ENCODE measurements around the gene OR6B3.

Gene OR6B3

DNA sequence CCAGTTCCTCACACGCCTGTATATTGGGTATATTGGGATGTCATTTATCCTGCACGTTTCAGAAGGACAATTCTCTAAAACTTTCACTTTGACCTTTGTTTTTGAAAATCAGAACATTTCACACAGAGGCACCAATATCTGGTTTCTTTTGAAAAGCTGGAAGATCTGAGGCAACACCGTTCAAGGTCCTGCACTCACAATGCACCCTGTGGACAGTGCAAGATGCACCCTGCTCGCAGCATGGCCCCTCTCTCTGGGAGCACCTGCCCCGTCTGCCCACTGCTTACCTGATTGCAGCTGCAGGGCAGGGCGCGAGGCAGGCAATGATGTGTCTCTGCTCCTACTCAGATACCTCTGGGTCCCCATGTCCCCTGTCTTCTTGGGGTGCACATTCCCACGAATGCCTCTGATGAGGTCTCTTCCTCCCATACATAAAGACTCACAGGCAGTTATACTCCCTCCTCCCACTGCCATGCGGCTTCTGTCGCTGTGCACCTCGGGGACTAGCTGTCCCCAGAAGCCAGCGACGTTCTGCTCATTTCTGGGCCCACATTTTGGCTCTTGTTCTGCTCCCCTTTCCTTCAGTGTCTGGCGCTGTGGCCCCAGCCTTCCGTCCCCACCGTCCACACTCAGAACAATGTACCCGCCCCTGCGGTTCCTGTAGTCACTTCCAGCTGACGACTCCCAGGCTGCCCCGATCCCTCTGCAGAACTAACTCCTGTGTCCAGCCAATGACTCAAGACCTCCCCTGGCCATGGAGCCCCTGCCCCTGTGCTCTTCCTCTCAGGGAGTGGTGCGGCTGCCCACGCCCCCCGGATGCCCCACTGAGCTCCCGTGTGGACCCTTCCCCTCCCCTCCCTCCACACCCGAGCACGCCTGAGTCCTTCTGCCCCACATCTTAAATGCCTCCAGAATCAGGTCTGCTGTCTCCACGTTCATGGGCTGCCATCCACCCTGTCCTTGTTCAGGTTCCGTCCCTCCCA is at the start of gene OR6B3:
Gene OR6B3 (minus strand): TSS at position 349 of the 983 bp plus-strand sequence.
- no peak for DNase-seq (ENCODE audit: low read depth in 2 of 2)

DNA sequence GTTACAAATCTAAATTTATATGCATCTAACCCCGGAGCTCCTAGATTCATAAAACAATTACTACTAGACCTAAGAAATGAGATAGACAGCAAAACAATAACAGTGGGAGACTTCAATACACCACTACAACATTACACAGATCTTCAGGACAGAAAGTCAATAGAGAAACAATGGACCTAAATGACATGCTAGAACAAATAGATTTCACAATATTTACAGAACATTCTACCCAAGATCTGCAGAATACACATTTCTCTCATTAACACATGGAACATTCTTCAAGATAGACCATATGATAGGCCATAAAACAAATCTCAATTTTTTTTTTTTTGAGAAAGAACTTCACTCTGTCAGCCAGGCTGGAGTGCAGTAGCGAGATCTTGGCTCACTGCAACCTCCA is 45.0 kb upstream of the OR6B3 start:
- DNase-seq (ENCODE audit: low read depth in 2 of 2), result no peak

DNA sequence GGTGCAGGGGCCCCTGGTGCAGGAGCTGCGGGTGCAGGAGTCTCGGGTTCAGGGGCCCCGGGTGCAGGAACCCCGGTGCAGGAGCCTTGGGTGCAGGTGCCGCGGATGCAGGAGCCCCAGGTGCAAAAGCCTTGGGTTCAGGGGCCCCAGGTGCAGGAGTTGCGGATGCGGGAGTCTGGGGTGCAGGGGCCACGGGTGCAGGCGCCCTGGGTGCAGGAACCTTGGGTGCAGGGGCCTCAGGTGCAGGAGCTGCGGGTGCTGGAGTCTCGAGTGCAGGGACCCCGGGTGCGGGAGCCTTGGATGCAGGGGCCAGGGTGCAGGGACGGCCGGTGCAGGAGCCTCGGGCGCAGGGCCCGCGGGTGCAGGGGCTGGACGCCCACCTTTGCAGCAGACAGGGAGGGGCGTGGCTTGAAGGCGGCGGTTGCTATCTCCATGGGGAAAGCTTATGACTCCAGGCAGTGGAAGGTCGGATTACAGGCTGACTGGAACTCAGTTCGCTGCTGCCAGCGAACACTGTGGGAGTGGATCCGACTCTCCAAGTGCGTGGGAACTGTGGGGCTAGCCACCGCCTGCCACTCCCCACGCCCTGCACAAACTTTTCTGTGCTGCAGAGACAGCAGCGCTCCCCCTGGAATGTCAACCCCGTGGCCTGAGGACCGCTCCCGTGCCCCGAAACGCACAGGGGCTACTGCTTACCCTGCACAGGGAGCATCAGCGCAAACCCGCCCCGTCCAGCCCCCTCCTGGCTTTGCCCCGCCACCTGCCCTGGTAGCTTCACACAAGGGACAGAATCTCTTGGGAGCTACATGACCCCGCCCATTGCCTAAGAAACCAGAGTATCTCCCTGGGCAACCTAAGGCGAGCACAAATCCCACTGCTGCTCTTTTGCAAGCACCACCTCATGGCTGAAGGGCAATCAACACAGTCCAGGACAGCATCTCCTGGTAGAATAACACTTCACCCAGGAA is 42.5 kb upstream of the OR6B3 start:
- no peak for DNase-seq (ENCODE audit: low read depth in 2 of 2)

DNA sequence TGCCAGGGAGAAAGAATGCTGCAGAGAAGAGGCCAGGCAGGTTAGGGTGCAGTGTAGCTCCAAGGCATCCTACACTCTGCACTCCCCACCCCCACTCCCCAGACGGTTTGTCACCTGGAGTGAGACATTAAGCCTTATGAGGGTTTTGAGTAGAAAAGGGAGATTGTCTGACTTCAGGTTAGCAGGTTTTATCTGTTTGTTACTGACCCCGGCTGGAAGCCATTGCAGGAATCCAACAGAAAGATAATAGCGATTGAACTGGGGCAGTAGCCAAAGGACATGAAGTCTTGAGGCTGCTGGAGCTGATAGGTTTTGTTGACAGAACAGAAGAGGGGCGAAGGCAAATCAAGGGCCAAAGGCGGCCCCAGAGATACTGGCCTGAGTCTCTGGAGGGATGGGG is 36.0 kb upstream of the OR6B3 start:
- no peak for DNase-seq (ENCODE audit: low read depth in 2 of 2)

- DNase-seq (ENCODE audit: low read depth in 2 of 2), result no peak
Observed at GRCh38 chr2:240086563-240086962, 33.2 kb upstream of the OR6B3 start.

DNA sequence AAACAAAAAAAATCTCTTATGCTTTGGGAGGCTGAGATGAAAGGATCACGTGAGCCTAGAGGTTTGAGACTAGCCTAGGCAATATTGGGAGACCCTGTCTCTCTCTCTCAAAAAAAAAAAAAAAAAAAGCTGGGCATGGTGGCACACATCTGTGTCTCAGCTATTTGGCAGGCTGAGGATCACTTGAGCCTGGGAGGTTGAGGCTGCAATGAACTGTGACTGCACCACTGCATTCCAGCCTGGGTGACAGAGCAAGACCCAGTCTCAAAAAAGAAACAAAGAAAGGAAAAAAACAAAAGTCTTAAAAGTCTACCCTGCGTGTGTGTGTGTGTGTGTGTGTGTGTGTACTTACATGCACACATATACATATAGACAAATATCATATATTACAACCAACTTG is 25.3 kb upstream of the OR6B3 start:
- DNase-seq (ENCODE audit: low read depth in 2 of 2), result no peak

DNA sequence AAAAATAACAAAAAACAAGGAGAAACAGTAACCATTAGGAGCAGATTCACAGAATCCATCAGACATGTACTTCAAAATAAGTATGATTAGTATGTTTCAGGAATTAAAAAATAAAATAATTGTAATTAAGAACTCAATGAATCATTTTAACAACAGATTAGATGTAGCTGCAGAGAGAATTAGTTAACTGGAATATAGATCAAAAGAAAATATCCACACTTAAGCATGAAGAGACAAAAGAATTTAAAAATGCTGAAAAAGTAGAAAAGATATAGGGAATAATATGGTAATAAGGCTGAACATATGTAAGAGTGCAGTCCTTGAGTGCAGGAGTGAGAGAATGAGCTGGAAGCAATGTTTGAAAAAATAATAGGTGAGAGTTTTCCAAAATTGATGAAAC is 24.1 kb upstream of the OR6B3 start:
- DNase-seq (ENCODE audit: low read depth in 2 of 2), result no peak

GRCh38 chr2:240074545-240074944 is 21.2 kb upstream of the OR6B3 start:
- DNase-seq (ENCODE audit: low read depth in 2 of 2), result no peak

DNA sequence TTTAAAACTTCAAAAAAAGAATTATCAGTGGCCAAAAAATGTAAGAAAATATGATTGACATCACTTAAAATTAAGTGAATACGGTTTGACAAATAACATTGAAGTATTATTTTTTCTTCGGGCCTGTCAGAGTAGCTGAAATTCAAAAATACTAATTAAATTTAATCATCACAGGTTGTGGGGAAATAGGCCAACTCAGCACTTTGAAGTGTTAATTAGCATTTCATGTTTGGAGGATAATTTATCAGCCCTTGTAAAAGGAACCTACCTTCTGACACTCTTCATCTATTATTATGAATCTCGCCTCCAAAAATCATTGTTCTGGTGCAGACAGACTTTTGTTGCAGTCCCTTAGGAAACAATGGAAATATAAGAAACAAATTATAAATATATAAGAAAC is 17.6 kb upstream of the OR6B3 start:
- DNase-seq (ENCODE audit: low read depth in 2 of 2), result no peak

- no peak for DNase-seq (ENCODE audit: low read depth in 2 of 2)
Observed at GRCh38 chr2:240069829-240070228, 16.5 kb upstream of the OR6B3 start.

DNA sequence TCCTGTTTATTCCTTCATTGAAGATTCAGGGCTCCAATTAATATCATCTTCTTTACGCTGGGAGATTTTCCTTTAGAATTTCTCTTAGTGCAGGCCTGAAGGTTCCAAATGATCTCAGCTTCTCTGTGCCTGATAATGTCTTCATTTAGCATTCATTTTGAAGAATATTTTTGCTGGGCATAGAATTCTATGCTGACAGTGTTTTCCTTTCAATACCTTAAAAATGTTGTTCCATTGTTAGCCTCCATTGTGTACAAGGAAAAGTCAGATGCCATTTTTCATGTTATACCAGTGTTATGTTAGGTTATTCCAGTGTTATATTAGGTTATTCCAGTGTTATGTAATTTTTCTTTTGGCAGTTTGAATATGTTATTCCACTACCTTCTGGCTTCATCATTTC is 14.9 kb upstream of the OR6B3 start:
- no peak for DNase-seq (ENCODE audit: low read depth in 2 of 2)

DNA sequence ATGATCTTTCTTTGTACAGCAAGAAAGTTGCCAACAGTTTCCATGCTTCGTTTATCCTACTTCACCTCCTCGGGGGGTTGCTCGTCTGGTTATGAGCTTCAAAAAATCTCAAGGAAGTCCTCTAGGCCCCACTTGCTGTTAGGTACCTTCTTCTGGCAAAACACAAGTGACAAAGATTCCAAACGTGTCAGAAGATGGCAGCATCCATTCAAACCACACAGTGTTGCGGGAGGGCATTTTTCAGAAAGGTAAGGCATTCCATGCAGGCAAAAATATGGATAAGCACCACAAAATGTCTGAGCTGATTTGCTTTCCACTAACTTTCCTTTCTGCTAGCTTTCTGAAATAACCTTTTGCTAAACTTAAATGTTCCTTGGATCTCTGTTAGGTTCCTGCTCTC is 13.2 kb upstream of the OR6B3 start:
- DNase-seq (ENCODE audit: low read depth in 2 of 2), result no peak

DNA sequence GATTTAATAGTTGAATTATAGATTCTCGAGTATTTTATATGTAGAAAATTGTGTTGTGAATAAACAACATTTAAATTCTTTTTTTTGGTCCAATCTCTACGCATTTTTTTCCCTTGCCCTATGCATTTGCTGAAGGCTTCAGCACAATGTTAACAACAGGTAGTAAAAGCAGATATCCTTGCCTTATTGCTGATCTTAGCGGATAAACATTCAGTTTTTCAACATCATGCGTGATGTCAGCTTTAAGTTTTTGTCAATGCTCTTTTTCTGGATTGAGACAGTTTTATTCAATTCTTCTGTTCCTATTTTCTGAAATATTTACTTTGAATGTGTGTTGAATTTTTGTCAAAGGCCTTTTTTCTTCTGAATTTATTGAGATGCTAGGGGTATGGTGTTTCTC is 11.6 kb upstream of the OR6B3 start:
- DNase-seq (ENCODE audit: low read depth in 2 of 2), result no peak

- DNase-seq (ENCODE audit: low read depth in 2 of 2), result peak in 1 of 2 donors; percentile 13
Observed at GRCh38 chr2:240060977-240061591, 7.8 kb upstream of the OR6B3 start.

DNA sequence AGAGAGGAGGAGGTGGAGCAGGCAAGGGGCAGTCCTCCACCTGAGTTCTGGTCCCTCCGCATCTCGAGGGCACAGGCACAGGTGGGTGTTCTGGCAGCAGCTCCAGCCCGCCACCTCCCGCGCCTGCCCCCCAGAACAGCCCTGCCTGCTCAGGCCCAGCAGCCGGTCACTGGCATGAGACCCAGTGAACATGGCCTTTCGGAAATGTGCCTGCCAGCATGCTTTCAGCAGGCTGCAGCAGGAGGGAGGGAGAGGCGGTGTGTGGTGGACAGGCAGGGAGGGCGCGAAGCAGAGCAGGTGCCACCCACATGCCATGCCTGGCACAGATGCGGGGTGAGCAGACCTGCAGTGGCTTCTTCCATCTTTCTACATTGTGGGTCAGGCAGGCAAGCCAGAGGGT is 3.4 kb upstream of the OR6B3 start:
- DNase-seq (ENCODE audit: low read depth in 2 of 2), result no peak

DNA sequence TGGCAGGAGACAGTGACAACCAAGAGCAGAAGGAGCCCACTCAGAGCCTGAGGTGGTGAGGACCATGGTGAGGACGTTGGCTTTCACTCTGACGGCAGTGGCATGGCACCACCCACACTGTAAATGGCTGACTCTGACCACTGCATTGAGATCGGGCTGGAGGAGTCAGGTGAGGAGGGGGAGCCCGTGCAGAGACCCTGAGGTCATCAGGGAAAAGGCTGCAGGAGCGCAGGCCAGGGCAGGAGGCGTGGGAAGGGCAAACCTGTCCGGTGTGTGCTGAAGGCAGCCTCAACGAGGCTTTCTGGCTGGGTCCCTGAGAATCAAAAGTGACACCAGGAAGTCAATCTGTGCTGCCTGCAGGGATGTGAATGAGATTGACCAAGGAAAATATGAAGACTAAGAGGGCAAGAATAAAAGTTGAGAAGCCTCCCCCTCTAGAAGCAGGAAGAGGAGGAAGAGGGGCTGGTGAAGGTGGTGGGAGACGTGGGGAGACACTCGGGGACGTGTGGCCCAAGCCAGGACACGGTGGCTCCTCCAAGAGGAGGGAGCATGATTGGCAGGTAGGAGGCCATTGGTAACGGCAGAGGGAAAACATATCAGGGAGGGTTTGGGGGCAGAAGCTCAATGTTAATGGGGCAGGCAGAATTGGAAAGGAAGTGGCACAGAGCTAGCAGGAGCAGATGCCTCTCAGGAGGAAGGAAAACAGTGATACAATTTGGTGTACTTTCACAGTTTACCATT is 2.0 kb upstream of the OR6B3 start:
- no peak for DNase-seq (ENCODE audit: low read depth in 2 of 2)

DNA sequence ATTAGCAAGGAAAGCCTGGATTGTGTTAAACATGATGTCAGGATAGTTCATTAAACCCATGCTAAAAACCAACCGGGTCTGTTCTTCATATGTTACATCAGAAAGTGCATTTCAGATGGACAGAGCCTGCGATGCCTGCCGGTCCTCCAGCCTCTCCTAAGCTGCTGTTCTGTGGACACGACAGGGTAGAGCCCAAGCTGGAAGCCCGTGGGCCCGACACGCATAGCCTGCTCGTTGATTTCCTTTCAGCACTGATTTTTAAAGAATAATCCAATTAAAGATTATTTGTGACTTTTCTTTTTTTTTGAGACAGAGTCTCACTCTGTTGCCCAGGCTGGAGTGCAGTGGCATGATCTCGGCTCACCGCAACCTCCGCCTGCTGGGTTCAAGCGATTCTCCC is 797 bp downstream of the OR6B3 start:
- no peak for DNase-seq (ENCODE audit: low read depth in 2 of 2)

DNA sequence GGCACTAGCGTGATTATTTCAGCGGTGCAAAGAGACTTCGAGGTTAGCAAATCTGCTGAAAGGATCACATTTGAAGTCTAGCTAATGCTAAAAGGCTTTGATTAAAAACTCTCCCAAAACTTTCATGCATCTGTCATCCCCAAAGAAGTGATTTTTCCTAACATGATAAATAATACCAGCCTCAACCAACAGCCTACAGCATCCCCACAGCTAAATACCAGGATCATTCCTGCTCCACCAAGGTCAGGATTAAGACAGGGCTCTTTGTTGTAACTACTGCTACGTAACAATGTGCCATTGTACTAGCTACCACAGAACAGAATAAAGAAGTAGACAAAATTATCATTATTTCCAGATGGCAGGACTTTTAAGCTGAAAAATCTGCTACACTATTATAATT is 1.6 kb downstream of the OR6B3 start:
- DNase-seq (ENCODE audit: low read depth in 2 of 2), result no peak

DNA sequence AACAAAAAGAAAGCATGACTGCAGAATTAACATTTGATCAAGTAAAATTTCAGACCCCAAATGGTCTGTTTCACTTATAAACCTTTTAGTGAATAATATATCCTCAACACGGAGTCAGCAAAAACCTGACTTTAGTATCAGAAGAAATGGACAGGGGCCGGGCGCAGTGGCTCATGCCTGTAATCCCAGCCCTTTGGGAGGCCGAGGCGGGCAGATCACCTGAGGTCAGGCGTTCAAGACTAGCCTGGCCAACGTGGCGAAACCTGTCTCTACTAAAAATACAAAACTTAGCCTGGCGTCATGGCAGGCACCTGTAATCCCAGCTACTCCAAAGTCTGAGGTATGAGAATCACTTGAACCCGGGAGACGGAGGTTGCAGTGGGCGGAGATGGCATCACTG is 3.0 kb downstream of the OR6B3 start:
- no peak for DNase-seq (ENCODE audit: low read depth in 2 of 2)

GRCh38 chr2:240048237-240048636 is 5.1 kb downstream of the OR6B3 start:
- DNase-seq (ENCODE audit: low read depth in 2 of 2), result no peak

GRCh38 chr2:240045098-240045497 is 8.2 kb downstream of the OR6B3 start:
- no peak for DNase-seq (ENCODE audit: low read depth in 2 of 2)
